K562 (cell line): ENCODE data around the gene ZMYM4. TPM values are rescaled to one million over a fixed set of nuclear protein-coding genes. Genes with fewer than 3 reads are reported as not detected.

Experiments used
- ARID1B ChIP-seq: fragments of 450-650 bp; IDR thresholded peaks from 2 replicates; pipeline ENCODE4 v1.6.1; 2016; ENCODE audit warnings: antibody characterized with exemption, mild to moderate bottlenecking, inconsistent platforms
- BRCA1 ChIP-seq, 2 experiments: fragments of 450-650 bp in 1 of 2; sonication (generic) in 1 of 2; formaldehyde crosslinking in 1 of 2; IDR thresholded peaks; 2 replicates each; pipeline versions ENCODE4 v1.5.0 to v1.6.1; 2017 to 2020; ENCODE audit warnings: mild to moderate bottlenecking in 1 of 2, missing genetic modification reagents in 1 of 2
- CBFA2T2 ChIP-seq: fragments of 450-650 bp; conservative IDR thresholded peaks from 2 replicates; pipeline ENCODE4 v1.6.1; 2017; ENCODE audit warnings: mild to moderate bottlenecking
- EP400 ChIP-seq: fragments of 450-650 bp; IDR thresholded peaks from 2 replicates; pipeline ENCODE4 v1.6.1; 2017; ENCODE audit warnings: antibody characterized with exemption, mild to moderate bottlenecking, moderate library complexity
- EWSR1 ChIP-seq: fragments of 450-650 bp; IDR thresholded peaks from 2 replicates; pipeline ENCODE4 v1.6.1; 2018; ENCODE audit warnings: borderline replicate concordance, mild to moderate bottlenecking, low read depth, moderate library complexity; ENCODE audit not compliant: partially characterized antibody
- GATAD2B ChIP-seq: fragments of 450-650 bp; IDR thresholded peaks from 2 replicates; pipeline ENCODE4 v1.6.1; 2017; ENCODE audit warnings: mild to moderate bottlenecking, borderline replicate concordance
- HDAC2 ChIP-seq: fragments of 450-650 bp; IDR thresholded peaks from 2 replicates; pipeline ENCODE4 v1.6.1; 2016; ENCODE audit warnings: mild to moderate bottlenecking
- HDAC3 ChIP-seq: fragments of 450-650 bp; IDR thresholded peaks from 2 replicates; pipeline ENCODE4 v1.6.1; 2018; ENCODE audit warnings: borderline replicate concordance, mild to moderate bottlenecking, moderate library complexity; ENCODE audit not compliant: partially characterized antibody
- HMGN3 ChIP-seq: IDR thresholded peaks from 2 replicates; pipeline ENCODE4 v1.6.1; 2011; ENCODE audit warnings: borderline replicate concordance, low read depth, mild to moderate bottlenecking, mixed read lengths, low read length; ENCODE audit not compliant: insufficient read length; ENCODE audit errors: extremely low read depth
- MAFK ChIP-seq: IDR thresholded peaks from 2 replicates; pipeline ENCODE4 v1.6.1; 2011; ENCODE audit warnings: low read length, improper control_type of control experiment
- MEIS2 ChIP-seq: fragments of 450-650 bp; IDR thresholded peaks from 2 replicates; pipeline ENCODE4 v1.6.1; 2014; ENCODE audit warnings: mild to moderate bottlenecking; ENCODE audit not compliant: partially characterized antibody
- MTA2 ChIP-seq: fragments of 450-650 bp; IDR thresholded peaks from 2 replicates; pipeline ENCODE4 v1.6.1; 2016; ENCODE audit warnings: low read depth
- NFATC3 ChIP-seq: fragments of 450-650 bp; IDR thresholded peaks from 2 replicates; pipeline ENCODE4 v1.6.1; 2017; ENCODE audit warnings: mild to moderate bottlenecking
- NR2F6 ChIP-seq: fragments of 450-650 bp; formaldehyde crosslinking; IDR thresholded peaks from 2 replicates; pipeline ENCODE4 v1.4.0; 2020; ENCODE audit warnings: mild to moderate bottlenecking
- SAFB2 ChIP-seq: fragments of 200-400 bp; formaldehyde crosslinking; IDR thresholded peaks from 2 replicates; pipeline ENCODE4 v1.6.1; 2018; ENCODE audit warnings: borderline replicate concordance, low read length, low read depth, moderate library complexity; ENCODE audit not compliant: severe bottlenecking
- SMARCA4 ChIP-seq: fragments of 450-650 bp; IDR thresholded peaks from 2 replicates; pipeline ENCODE4 v1.6.1; 2016
- TCF3 ChIP-seq: sonication (generic); formaldehyde crosslinking; IDR thresholded peaks from 2 replicates; pipeline ENCODE4 v1.4.0; 2020; ENCODE audit warnings: mild to moderate bottlenecking, missing genetic modification reagents
- TEAD4 ChIP-seq, 2 experiments: sonication (generic) in 1 of 2; formaldehyde crosslinking in 1 of 2; IDR thresholded peaks; 2 replicates each; pipeline versions ENCODE4 v1.6.1 to v1.8.0; 2012 to 2022; ENCODE audit warnings: borderline replicate concordance in 1 of 2, inconsistent platforms in 1 of 2, low read length in 1 of 2, mild to moderate bottlenecking in 1 of 2, missing genetic modification reagents in 1 of 2
- ZKSCAN1 ChIP-seq: fragments of 150-350 bp; IDR thresholded peaks from 2 replicates; pipeline ENCODE4 v1.6.1; 2016; ENCODE audit warnings: low read depth, low read length
- ZNF347 ChIP-seq: fragments of 450-650 bp; formaldehyde crosslinking; IDR thresholded peaks from 2 replicates; pipeline ENCODE4 v1.4.0; 2020; ENCODE audit warnings: low read depth, mild to moderate bottlenecking, moderate library complexity
- ZNF354B ChIP-seq: fragments of 250-450 bp; sonication (Bioruptor Pico); IDR thresholded peaks from 2 replicates; pipeline ENCODE4 v1.4.0; 2020
- ZNF764 ChIP-seq: fragments of 250-450 bp; sonication (Bioruptor Pico); IDR thresholded peaks from 2 replicates; pipeline ENCODE4 v1.4.0; 2020; ENCODE audit warnings: low read depth, mild to moderate bottlenecking, moderate library complexity
- polyA plus RNA-seq, 8 experiments: library from polyadenylated mRNA; depleted of rRNA in 4 of 8; stranded (reverse) in 5 of 8; unstranded in 3 of 8; fragments of >200 nt; fragmentation: Nextera tagmentation in 2 of 8; fragmentation: Illumina TruSeq in 1 of 8; extraction: Ambion mirVana in 2 of 8; extraction: Trizol in 1 of 8; gene quantifications; 2 replicates each; pipeline versions ENCODE4 v1.2.1 to v1.2.3, GENCODE V29; 2011 to 2014; ENCODE audit warnings: inconsistent platforms in 1 of 8, missing spikeins in 1 of 8
- total RNA-seq, 7 experiments: library from RNA; depleted of rRNA in 6 of 7; stranded (reverse); fragments of >200 nt in 6 of 7; fragmentation: Illumina TruSeq in 2 of 7; extraction: Trizol in 2 of 7; gene quantifications; 2 replicates each; pipeline versions ENCODE4 v1.2.1 to v1.2.3, GENCODE V29; 2011 to 2021; ENCODE audit warnings: low replicate concordance in 1 of 7
- TF ChIP-seq, protein P1 (sequence below): IDR thresholded peaks from 2 replicates; pipeline ENCODE4 v1.6.1; 2012; ENCODE audit warnings: low read depth, low read length, improper control_type of control experiment, borderline replicate concordance
- TF ChIP-seq, protein P2 (sequence below): fragments of 250-450 bp; sonication (Bioruptor Pico); IDR thresholded peaks from 2 replicates; pipeline ENCODE4 v1.9.0; 2021; ENCODE audit warnings: mild to moderate bottlenecking, inconsistent platforms
- TF ChIP-seq, protein P3 (sequence below), 2 experiments: fragments of 450-650 bp; conservative IDR thresholded peaks; 2 replicates each; pipeline ENCODE4 v1.6.1; 2017; ENCODE audit warnings: mild to moderate bottlenecking in 2 of 2, moderate library complexity in 2 of 2

The ZMYM4 gene
- total and polyA plus RNA-seq, 9 of the 15 experiments (the other 6 are each of a cell fraction or from before 2014, with no cell fraction given) = 15.2 to 77.2 (median 63.3) TPM

DNA sequence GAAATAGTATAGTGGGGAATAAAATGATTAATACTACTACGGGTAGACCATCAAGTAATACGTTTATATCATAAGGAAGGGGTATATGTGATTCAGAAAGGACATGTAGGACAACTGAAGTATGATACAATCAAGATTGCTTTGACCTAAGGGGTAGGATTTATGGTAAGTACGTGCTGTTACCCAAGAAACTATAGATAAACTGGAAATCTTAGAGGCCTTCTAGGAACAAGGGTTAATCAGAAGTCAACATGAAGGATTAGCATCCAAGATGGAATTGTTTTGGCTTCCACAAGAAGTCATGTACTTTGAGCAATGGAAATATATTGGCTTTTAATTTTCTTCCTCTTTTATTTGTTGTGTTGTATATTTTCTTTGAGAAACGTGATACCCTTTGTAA lies 13.2 kb upstream of the ZMYM4 start (continued):
- TF ChIP-seq, protein P1, sequence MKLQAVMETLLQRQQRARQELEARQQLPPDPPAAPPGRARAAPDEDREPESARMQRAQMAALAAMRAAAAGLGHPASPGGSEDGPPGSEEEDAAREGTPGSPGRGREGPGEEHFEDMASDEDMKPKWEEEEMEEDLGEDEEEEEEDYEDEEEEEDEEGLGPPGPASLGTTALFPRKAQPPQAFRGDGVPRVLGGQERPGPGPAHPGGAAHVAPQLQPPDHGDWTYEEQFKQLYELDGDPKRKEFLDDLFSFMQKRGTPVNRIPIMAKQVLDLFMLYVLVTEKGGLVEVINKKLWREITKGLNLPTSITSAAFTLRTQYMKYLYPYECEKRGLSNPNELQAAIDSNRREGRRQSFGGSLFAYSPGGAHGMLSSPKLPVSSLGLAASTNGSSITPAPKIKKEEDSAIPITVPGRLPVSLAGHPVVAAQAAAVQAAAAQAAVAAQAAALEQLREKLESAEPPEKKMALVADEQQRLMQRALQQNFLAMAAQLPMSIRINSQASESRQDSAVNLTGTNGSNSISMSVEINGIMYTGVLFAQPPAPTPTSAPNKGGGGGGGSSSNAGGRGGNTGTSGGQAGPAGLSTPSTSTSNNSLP = no peak
- peak; percentile 68 for TF ChIP-seq MTA2
- TF ChIP-seq HMGN3 = no peak
- TF ChIP-seq HDAC3 = peak; percentile 76
- peak; percentile 96 for TF ChIP-seq HDAC2
- TF ChIP-seq ARID1B = peak; percentile 89
- TF ChIP-seq, protein P2, sequence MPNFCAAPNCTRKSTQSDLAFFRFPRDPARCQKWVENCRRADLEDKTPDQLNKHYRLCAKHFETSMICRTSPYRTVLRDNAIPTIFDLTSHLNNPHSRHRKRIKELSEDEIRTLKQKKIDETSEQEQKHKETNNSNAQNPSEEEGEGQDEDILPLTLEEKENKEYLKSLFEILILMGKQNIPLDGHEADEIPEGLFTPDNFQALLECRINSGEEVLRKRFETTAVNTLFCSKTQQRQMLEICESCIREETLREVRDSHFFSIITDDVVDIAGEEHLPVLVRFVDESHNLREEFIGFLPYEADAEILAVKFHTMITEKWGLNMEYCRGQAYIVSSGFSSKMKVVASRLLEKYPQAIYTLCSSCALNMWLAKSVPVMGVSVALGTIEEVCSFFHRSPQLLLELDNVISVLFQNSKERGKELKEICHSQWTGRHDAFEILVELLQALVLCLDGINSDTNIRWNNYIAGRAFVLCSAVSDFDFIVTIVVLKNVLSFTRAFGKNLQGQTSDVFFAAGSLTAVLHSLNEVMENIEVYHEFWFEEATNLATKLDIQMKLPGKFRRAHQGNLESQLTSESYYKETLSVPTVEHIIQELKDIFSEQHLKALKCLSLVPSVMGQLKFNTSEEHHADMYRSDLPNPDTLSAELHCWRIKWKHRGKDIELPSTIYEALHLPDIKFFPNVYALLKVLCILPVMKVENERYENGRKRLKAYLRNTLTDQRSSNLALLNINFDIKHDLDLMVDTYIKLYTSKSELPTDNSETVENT (CRISPR knock-in tag) = no peak
- no peak for TF ChIP-seq SAFB2
- TF ChIP-seq ZNF764 (CRISPR knock-in tag) = no peak
- TF ChIP-seq EWSR1 = no peak
- TF ChIP-seq MEIS2 = peak; percentile 87
- no peak for TF ChIP-seq NFATC3
- peak; percentile 19; the same call in 1 of the 2 replicates for TF ChIP-seq EP400
- TF ChIP-seq TEAD4 (IDR thresholded peaks at IDR 0.05; ENCODE audit: low read length) = peak; percentile 72; the same call in 1 of the 2 replicates
- no peak for TF ChIP-seq TEAD4 (CRISPR knock-in tag; IDR thresholded peaks at IDR 0.05; ENCODE audit: borderline replicate concordance)
- TF ChIP-seq, protein P3, sequence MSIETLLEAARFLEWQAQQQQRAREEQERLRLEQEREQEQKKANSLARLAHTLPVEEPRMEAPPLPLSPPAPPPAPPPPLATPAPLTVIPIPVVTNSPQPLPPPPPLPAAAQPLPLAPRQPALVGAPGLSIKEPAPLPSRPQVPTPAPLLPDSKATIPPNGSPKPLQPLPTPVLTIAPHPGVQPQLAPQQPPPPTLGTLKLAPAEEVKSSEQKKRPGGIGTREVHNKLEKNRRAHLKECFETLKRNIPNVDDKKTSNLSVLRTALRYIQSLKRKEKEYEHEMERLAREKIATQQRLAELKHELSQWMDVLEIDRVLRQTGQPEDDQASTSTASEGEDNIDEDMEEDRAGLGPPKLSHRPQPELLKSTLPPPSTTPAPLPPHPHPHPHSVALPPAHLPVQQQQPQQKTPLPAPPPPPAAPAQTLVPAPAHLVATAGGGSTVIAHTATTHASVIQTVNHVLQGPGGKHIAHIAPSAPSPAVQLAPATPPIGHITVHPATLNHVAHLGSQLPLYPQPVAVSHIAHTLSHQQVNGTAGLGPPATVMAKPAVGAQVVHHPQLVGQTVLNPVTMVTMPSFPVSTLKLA (conservative IDR thresholded peaks at IDR 0.05) = 0 out of 4 replicates have a peak, but pooled peaks of 1 of the 2 experiments have one; percentile 31
- peak; percentile 66 for TF ChIP-seq TCF3 (CRISPR knock-in tag)
- TF ChIP-seq SMARCA4 = 0 out of 2 replicates have a peak, but pooled peaks have one; percentile 56
- TF ChIP-seq MAFK = no peak
- no peak for TF ChIP-seq BRCA1 (IDR thresholded peaks at IDR 0.05)
- no peak for TF ChIP-seq BRCA1 (CRISPR knock-in tag; IDR thresholded peaks at IDR 0.05)
- 0 out of 2 replicates have a peak, but pooled peaks have one; percentile 10 for TF ChIP-seq NR2F6 (CRISPR knock-in tag)
- 0 out of 2 replicates have a peak, but pooled peaks have one; percentile 37 for TF ChIP-seq GATAD2B
- TF ChIP-seq ZNF354B (CRISPR knock-in tag) = no peak
- no peak for TF ChIP-seq ZNF347
- peak; percentile 63 for TF ChIP-seq CBFA2T2
- TF ChIP-seq ZKSCAN1 = no peak
